Neural cell (in vitro differentiated cells): ENCODE results near the gene ATP11C. TPM values are rescaled to one million over a fixed set of nuclear protein-coding genes. Genes with fewer than 3 reads are reported as not detected.
"Not testable (repeated sequence)": the region's sequence is repeated elsewhere in the genome, so short reads cannot be mapped to it uniquely, and the experiment has no call there.

Experiments
- H2AFZ ChIP-seq: fragments of 200-600, 300-800 bp; sonication (generic), shearing (Covaris generic); 2 replicates; pipeline ENCODE4 v1.6.0; 2014; ENCODE audit warnings: low read depth, mild to moderate bottlenecking, antibody characterized with exemption, low read length, moderate library complexity
- H3F3A ChIP-seq: fragments of 200-600 bp; shearing (Covaris generic); 2 replicates; pipeline ENCODE4 v1.6.1; 2016; ENCODE audit warnings: mild to moderate bottlenecking, moderate library complexity, mixed read lengths, antibody characterized with exemption, low read length; ENCODE audit not compliant: insufficient read depth, poor library complexity, severe bottlenecking
- H3K27ac ChIP-seq: fragments of 200-600, 300-800 bp; sonication (generic), shearing (Covaris generic); 2 replicates; pipeline ENCODE4 v1.5.1; 2014; ENCODE audit warnings: mild to moderate bottlenecking, low read length, moderate library complexity
- H3K27me3 ChIP-seq: fragments of 300-800, 200-600 bp; sonication (generic), shearing (Covaris generic); 2 replicates; pipeline ENCODE4 v1.6.0; 2014; ENCODE audit warnings: mild to moderate bottlenecking, low read depth, low read length, moderate library complexity; ENCODE audit not compliant: insufficient read depth
- H3K36me3 ChIP-seq: fragments of 300-800, 200-600 bp; sonication (generic), shearing (Covaris generic); 2 replicates; pipeline ENCODE4 v1.5.1; 2014; ENCODE audit warnings: mild to moderate bottlenecking, antibody characterized with exemption, low read length, moderate library complexity; ENCODE audit not compliant: insufficient read depth
- H3K4me2 ChIP-seq: fragments of 300-800, 200-600 bp; sonication (generic), shearing (Covaris generic); 2 replicates; pipeline ENCODE4 v1.6.0; 2014; ENCODE audit warnings: mild to moderate bottlenecking, low read length
- H3K4me3 ChIP-seq: fragments of 300-800, 200-600 bp; sonication (generic), shearing (Covaris generic); 2 replicates; pipeline ENCODE4 v1.5.1; 2014; ENCODE audit warnings: mild to moderate bottlenecking, low read length, moderate library complexity
- H3K79me2 ChIP-seq: fragments of 200-600 bp; shearing (Covaris generic); replicated peaks from 2 replicates; pipeline ENCODE4 v1.6.0; 2014; ENCODE audit warnings: mild to moderate bottlenecking, low read length, moderate library complexity; ENCODE audit not compliant: insufficient read depth
- H3K9ac ChIP-seq: fragments of 300-800, 200-600 bp; sonication (generic), shearing (Covaris generic); 2 replicates; pipeline ENCODE4 v1.6.1; 2016; ENCODE audit warnings: mild to moderate bottlenecking, low read length, mixed read lengths
- H3K9me2 ChIP-seq: fragments of 200-600 bp; shearing (Covaris generic); 2 replicates; pipeline ENCODE4 v1.6.1; 2016; ENCODE audit warnings: mild to moderate bottlenecking, low read length, mixed read lengths; ENCODE audit not compliant: insufficient read depth
- H3K9me3 ChIP-seq: fragments of 200-600, 300-800 bp; sonication (generic), shearing (Covaris generic); 2 replicates; pipeline ENCODE4 v1.6.1; 2016; ENCODE audit warnings: mild to moderate bottlenecking, mixed run types, low read length, moderate library complexity, mixed read lengths
- H4K20me1 ChIP-seq: fragments of 200-600 bp; shearing (Covaris generic); 2 replicates; pipeline ENCODE4 v1.6.1; 2016; ENCODE audit warnings: mild to moderate bottlenecking, mixed run types; ENCODE audit not compliant: insufficient read depth
- MXI1 ChIP-seq: fragments of 450-650 bp; conservative IDR thresholded peaks from 2 replicates; pipeline ENCODE4 v1.6.1; 2014; ENCODE audit warnings: antibody characterized with exemption, mild to moderate bottlenecking; ENCODE audit not compliant: poor library complexity, severe bottlenecking
- POLR2AphosphoS5 ChIP-seq: IDR thresholded peaks from 2 replicates; pipeline ENCODE4 v1.6.1; 2012
- RAD21 ChIP-seq: fragments of 450-650 bp; conservative IDR thresholded peaks from 2 replicates; pipeline ENCODE4 v1.6.1; 2014; ENCODE audit warnings: antibody characterized with exemption, mild to moderate bottlenecking, moderate library complexity
- TAF1 ChIP-seq: IDR thresholded peaks from 2 replicates; pipeline ENCODE4 v1.6.1; 2012; ENCODE audit warnings: low read depth
- polyA plus RNA-seq: library from polyadenylated mRNA; depleted of rRNA; stranded (reverse); fragments of >200 nt; gene quantifications from 2 replicates; pipeline ENCODE4 v1.2.3, GENCODE V29; 2014
- TF ChIP-seq, protein P1 (sequence below): IDR thresholded peaks from 2 replicates; pipeline ENCODE4 v1.6.1; 2012; ENCODE audit warnings: borderline replicate concordance
- TF ChIP-seq, protein P2 (sequence below): fragments of 450-650 bp; IDR thresholded peaks from 2 replicates; pipeline ENCODE4 v1.5.1; 2014; ENCODE audit warnings: antibody characterized with exemption, mild to moderate bottlenecking, moderate library complexity; ENCODE audit not compliant: poor library complexity, severe bottlenecking

The ATP11C gene
- polyA plus RNA-seq, 1 donor from 2014 or later = 111 TPM

DNA sequence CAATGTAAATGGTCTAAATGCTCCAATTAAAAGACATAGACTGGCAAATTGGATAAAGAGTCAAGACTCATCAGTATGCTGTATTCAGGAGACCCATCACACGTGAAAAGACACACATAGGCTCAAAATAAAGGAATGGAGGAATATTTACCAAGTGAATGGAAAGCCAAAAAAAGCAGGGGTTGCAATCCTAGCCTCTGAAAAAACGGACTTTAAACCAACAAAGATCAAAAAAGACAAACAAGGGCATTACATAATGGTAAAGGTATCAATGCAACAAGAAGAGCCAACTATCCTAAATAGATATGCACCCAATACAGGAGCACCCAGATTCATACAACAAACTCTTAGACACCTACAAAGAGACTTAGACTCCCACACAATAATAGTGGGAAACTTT lies 28.2 kb upstream of the ATP11C start:
- not testable (repeated sequence) for H3F3A ChIP-seq, H4K20me1 ChIP-seq, H3K36me3 ChIP-seq, H3K4me2 ChIP-seq, H3K9me2 ChIP-seq, H2AFZ ChIP-seq, H3K9ac ChIP-seq, H3K9me3 ChIP-seq, H3K27ac ChIP-seq, H3K79me2 ChIP-seq, H3K27me3 ChIP-seq, H3K4me3 ChIP-seq

DNA sequence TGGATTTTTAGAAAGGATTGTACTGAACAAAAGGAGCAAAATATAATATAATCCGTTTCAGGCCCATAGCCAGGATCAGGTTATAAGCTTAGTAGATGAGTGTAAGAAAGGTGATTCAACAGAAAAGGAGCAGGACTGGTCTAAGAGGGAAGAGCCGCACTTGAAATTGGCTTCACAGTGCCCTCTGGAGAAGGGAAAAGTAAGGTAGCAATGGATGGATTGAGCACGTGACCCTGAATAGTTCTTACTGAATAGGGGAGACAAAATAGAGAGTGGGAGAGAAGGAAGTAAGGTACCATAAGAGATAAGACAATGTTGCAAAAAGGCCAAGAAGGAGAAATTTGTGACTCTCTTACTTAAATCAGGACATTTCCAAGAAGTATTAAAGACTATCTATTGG lies 16.9 kb upstream of the ATP11C start:
- Histone ChIP-seq H3K27me3 (no peaks in the 10 kb centered on the region), H2AFZ (no peak overlapping the region)

DNA sequence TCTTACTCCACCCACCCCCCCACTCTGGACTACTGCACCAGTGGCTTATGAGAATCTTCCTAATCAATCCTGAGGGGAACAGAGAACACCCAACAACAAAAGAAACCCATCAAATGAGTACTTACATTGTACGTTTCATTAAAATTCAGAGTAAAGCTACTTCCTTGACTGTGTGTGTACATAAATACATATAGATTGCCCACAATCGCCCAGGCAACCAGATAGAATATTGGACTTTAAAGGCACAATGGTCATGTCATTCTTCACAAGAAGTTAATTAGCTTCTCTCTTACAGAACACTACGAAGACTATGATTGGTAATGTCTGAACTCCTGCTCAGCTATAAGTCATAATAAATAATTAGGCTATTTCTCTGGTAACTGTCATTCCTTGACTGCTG lies 12.2 kb upstream of the ATP11C start:
- no peaks in the 10 kb centered on the region for H3K36me3 ChIP-seq
- TF ChIP-seq, protein P1, sequence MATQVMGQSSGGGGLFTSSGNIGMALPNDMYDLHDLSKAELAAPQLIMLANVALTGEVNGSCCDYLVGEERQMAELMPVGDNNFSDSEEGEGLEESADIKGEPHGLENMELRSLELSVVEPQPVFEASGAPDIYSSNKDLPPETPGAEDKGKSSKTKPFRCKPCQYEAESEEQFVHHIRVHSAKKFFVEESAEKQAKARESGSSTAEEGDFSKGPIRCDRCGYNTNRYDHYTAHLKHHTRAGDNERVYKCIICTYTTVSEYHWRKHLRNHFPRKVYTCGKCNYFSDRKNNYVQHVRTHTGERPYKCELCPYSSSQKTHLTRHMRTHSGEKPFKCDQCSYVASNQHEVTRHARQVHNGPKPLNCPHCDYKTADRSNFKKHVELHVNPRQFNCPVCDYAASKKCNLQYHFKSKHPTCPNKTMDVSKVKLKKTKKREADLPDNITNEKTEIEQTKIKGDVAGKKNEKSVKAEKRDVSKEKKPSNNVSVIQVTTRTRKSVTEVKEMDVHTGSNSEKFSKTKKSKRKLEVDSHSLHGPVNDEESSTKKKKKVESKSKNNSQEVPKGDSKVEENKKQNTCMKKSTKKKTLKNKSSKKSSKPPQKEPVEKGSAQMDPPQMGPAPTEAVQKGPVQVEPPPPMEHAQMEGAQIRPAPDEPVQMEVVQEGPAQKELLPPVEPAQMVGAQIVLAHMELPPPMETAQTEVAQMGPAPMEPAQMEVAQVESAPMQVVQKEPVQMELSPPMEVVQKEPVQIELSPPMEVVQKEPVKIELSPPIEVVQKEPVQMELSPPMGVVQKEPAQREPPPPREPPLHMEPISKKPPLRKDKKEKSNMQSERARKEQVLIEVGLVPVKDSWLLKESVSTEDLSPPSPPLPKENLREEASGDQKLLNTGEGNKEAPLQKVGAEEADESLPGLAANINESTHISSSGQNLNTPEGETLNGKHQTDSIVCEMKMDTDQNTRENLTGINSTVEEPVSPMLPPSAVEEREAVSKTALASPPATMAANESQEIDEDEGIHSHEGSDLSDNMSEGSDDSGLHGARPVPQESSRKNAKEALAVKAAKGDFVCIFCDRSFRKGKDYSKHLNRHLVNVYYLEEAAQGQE = no peak
- TF ChIP-seq, protein P2, sequence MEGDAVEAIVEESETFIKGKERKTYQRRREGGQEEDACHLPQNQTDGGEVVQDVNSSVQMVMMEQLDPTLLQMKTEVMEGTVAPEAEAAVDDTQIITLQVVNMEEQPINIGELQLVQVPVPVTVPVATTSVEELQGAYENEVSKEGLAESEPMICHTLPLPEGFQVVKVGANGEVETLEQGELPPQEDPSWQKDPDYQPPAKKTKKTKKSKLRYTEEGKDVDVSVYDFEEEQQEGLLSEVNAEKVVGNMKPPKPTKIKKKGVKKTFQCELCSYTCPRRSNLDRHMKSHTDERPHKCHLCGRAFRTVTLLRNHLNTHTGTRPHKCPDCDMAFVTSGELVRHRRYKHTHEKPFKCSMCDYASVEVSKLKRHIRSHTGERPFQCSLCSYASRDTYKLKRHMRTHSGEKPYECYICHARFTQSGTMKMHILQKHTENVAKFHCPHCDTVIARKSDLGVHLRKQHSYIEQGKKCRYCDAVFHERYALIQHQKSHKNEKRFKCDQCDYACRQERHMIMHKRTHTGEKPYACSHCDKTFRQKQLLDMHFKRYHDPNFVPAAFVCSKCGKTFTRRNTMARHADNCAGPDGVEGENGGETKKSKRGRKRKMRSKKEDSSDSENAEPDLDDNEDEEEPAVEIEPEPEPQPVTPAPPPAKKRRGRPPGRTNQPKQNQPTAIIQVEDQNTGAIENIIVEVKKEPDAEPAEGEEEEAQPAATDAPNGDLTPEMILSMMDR = no peak
- no peak for TF ChIP-seq RAD21

More for the DNA sequence above, 16.9 kb upstream of the ATP11C start:
- no peaks in the 10 kb centered on the region for H3K9me3 ChIP-seq
- H3K79me2 ChIP-seq = no peaks in the 10 kb centered on the region
- H3K9me2 ChIP-seq = no peaks in the 10 kb centered on the region
- H3K9ac ChIP-seq = no peak overlapping the region
- H3K4me2 ChIP-seq = no peak overlapping the region
- no peaks in the 10 kb centered on the region for H3K36me3 ChIP-seq
- H4K20me1 ChIP-seq = no peaks in the 10 kb centered on the region
- TF ChIP-seq RAD21 (no peak), POLR2AphosphoS5 (no peak), TAF1 (no peak), MXI1 (no peak)
- TF ChIP-seq, protein P2 = no peak
- TF ChIP-seq, protein P1 = no peak
- H3K27ac ChIP-seq = no peak overlapping the region
- H3K4me3 ChIP-seq = no peak overlapping the region
- no peaks in the 10 kb centered on the region for H3F3A ChIP-seq

More for the DNA sequence above, 12.2 kb upstream of the ATP11C start:
- no peak overlapping the region for H3K9ac ChIP-seq
- H3K27me3 ChIP-seq = no peaks in the 10 kb centered on the region
- no peak overlapping the region for H2AFZ ChIP-seq
- H3F3A ChIP-seq = no peaks in the 10 kb centered on the region
- H4K20me1 ChIP-seq = no peaks in the 10 kb centered on the region
- H3K79me2 ChIP-seq = no peaks in the 10 kb centered on the region
- no peak overlapping the region for H3K4me3 ChIP-seq
- H3K9me2 ChIP-seq = no peaks in the 10 kb centered on the region
- no peak overlapping the region for H3K27ac ChIP-seq
- H3K4me2 ChIP-seq = no peak overlapping the region
- H3K9me3 ChIP-seq = no peaks in the 10 kb centered on the region
